Middle frontal gyrus (tissue), 1 donor: ENCODE results near the gene KRT23.

Experiments
- DNase-seq: peaks from one replicate; pipeline ENCODE4 v3.0.0-alpha.2; 2015; ENCODE audit warnings: low spot score; ENCODE audit errors: extremely low spot score

Gene KRT23

GRCh38 chr17:40873255-40873654 lies 64.2 kb downstream of the KRT23 start:
- no peak for DNase-seq
